MCF 10A (cell line): Measurements from ENCODE around the gene RIPOR1. TPM values are rescaled to one million over a fixed set of nuclear protein-coding genes. Genes with fewer than 3 reads are reported as not detected.
A peak's percentile ranks its signal among the peaks of the same experiment; 100 is the strongest.

Experiments
- BruUV-seq: library from RNA; stranded (reverse); fragments of 400-500 nt; replicated peaks from 2 replicates; lab custom pipeline; 2021; lab: Mats Ljungman, UMichigan
- CTCF ChIA-PET: fragments of 300-600 bp; sonication (Branson Sonifier 250); formaldehyde crosslinking; extraction: SDS; loops from one replicate; lab custom pipeline; 2021; ENCODE audit warnings: antibody characterized with exemption, inconsistent platforms; lab: Yijun Ruan, JAX
- POLR2A ChIA-PET: fragments of 300-600, 350-650 bp; sonication (Branson Sonifier 250); formaldehyde crosslinking; extraction: SDS; loops from one replicate; lab custom pipeline; 2020; ENCODE audit warnings: antibody characterized with exemption, inconsistent platforms; lab: Yijun Ruan, JAX
- DNase-seq: peaks from one replicate; pipeline ENCODE4 v3.0.0-alpha.2; 2018; ENCODE audit not compliant: unreplicated experiment
- H3K27ac Mint-ChIP-seq: one replicate; pipeline ENCODE4 v1.8.0; 2022; ENCODE audit warnings: mild to moderate bottlenecking, low read depth, mixed read lengths; ENCODE audit not compliant: unreplicated experiment
- H3K27me3 Mint-ChIP-seq: one replicate; pipeline ENCODE4 v1.8.0; 2022; ENCODE audit warnings: mixed read lengths; ENCODE audit not compliant: insufficient read depth, unreplicated experiment
- H3K36me3 Mint-ChIP-seq: one replicate; pipeline ENCODE4 v1.8.0; 2022; ENCODE audit warnings: mild to moderate bottlenecking, moderate library complexity, mixed read lengths; ENCODE audit not compliant: insufficient read depth, unreplicated experiment
- H3K4me1 Mint-ChIP-seq: one replicate; pipeline ENCODE4 v1.8.0; 2022; ENCODE audit warnings: mixed read lengths; ENCODE audit not compliant: insufficient read depth, unreplicated experiment
- H3K4me3 Mint-ChIP-seq: one replicate; pipeline ENCODE4 v1.8.0; 2022; ENCODE audit warnings: mild to moderate bottlenecking, moderate library complexity, mixed read lengths; ENCODE audit not compliant: unreplicated experiment
- H3K9me3 Mint-ChIP-seq: one replicate; pipeline ENCODE4 v1.8.0; 2022; ENCODE audit warnings: mixed read lengths; ENCODE audit not compliant: unreplicated experiment
- CTCF ChIP-seq: fragments of 200-600 bp; IDR thresholded peaks from one replicate; pipeline ENCODE4 v1.8.0; 2022; ENCODE audit warnings: antibody characterized with exemption, mild to moderate bottlenecking; ENCODE audit not compliant: unreplicated experiment
- intact Hi-C: fragments of 100-400 bp; cut with micrococcal nuclease; formaldehyde crosslinking; loops from 2 replicates; pipeline ENCODE4 v1.14.1; 2022
- total RNA-seq: library from RNA; stranded (reverse); gene quantifications from 2 replicates; pipeline ENCODE4 v1.2.3, GENCODE V29; 2022

RIPOR1 gene
- total RNA-seq, 1 experiment from 2014 or later, result 43.2 TPM

- POLR2A ChIA-PET, result no interaction called here
- no peak overlapping the region for H3K4me3 Mint-ChIP-seq
- no peak for DNase-seq
- H3K27ac Mint-ChIP-seq, result no peak overlapping the region
- intact Hi-C loops, result no loop called here
- H3K27me3 Mint-ChIP-seq, result peaks cover 19% of the 10 kb centered on the region
- CTCF ChIA-PET, result interaction anchor here (0.6 to 4.2 kb wide), 6 partner anchors 12 to 405 kb away, joined by 3 to 65 read pairs (median 30); partner anchors contain the start of genes C16orf86 and ENKD1
- H3K36me3 Mint-ChIP-seq, result no peaks in the 10 kb centered on the region
- H3K9me3 Mint-ChIP-seq, result no peaks in the 10 kb centered on the region
- no peak for TF ChIP-seq CTCF
- no TSS peak for BruUV-seq
- peaks cover 20% of the 10 kb centered on the region for H3K4me1 Mint-ChIP-seq
Observed at GRCh38 chr16:67519242-67519641, 9.4 kb upstream of the RIPOR1 start.

- CTCF ChIA-PET, result interaction anchor here (0.5 to 4.2 kb wide), 84 partner anchors 9 to 1085 kb away, joined by 3 to 65 read pairs (median 4); partner anchors contain the start of genes ACD, ATP6V0D1, C16orf86 and CARMIL2
- Mint-ChIP-seq H3K27ac (peak overlapping the region; percentile 98), H3K4me1 (peaks cover 18% of the 10 kb centered on the region), H3K36me3 (no peaks in the 10 kb centered on the region), H3K27me3 (peaks cover 19% of the 10 kb centered on the region), H3K9me3 (no peaks in the 10 kb centered on the region), H3K4me3 (peak overlapping the region; percentile 86)
- no TSS peak for BruUV-seq
- POLR2A ChIA-PET, result interaction anchor here (0.6 to 3.1 kb wide), 23 partner anchors 9 to 496 kb away, joined by 3 to 16 read pairs (median 4); partner anchors contain the start of genes ACD and ATP6V0D1
- intact Hi-C loops, result loop anchor here (1.0 to 10.0 kb wide), 7 partner anchors 26 to 407 kb away; partner anchors contain the start of genes ACD, CENPT, CTCF and NUTF2
- DNase-seq, result peak; percentile 97
- TF ChIP-seq CTCF, result peak; percentile 94
Observed at GRCh38 chr16:67521095-67521804, 7.4 kb upstream of the RIPOR1 start.

GRCh38 chr16:67525176-67525860 is 3.3 kb upstream of the RIPOR1 start:
- Mint-ChIP-seq H3K27me3 (no peaks in the 10 kb centered on the region), H3K9me3 (no peaks in the 10 kb centered on the region), H3K4me3 (no peak overlapping the region), H3K27ac (no peak overlapping the region), H3K36me3 (no peaks in the 10 kb centered on the region), H3K4me1 (peaks cover 19% of the 10 kb centered on the region)
- no peak for DNase-seq
- intact Hi-C loops, result loop anchor here (10.0 kb wide), 2 partner anchors 279 to 319 kb away; partner anchors contain the start of genes CENPT, NUTF2, RANBP10 and THAP11
- no TSS peak for BruUV-seq
- ChIA-PET POLR2A (interaction anchor here (0.7 to 1.2 kb wide), 3 partner anchors 36 to 1821 kb away, joined by 3 to 4 read pairs (median 3); partner anchors contain the start of gene CTCF), CTCF (interaction anchor here (0.6 to 1.5 kb wide), 5 partner anchors 9 to 142 kb away, joined by 3 to 7 read pairs (median 3); no protein-coding TSS in a partner anchor)
- TF ChIP-seq CTCF, result no peak
